Liver (tissue), 9 donors: ENCODE measurements around the gene CBR1. TPM values are rescaled to one million over a fixed set of nuclear protein-coding genes. Genes with fewer than 3 reads are reported as not detected.

ENCODE experiments used
- DNase-seq: peaks from one replicate; pipeline ENCODE4 v3.0.0-alpha.2; 2017; ENCODE audit warnings: low spot score
- H3K27ac ChIP-seq, 2 donors: one replicate each; pipeline ENCODE4 v1.7.0; 2013; ENCODE audit warnings: inconsistent platforms in 2 of 2, low read length in 2 of 2, control low read depth in 1 of 2, low read depth in 1 of 2, mild to moderate bottlenecking in 1 of 2
- H3K27me3 ChIP-seq, 4 donors: one replicate each; pipeline versions ENCODE4 v1.6.1 to v1.7.0; 2013; ENCODE audit warnings: low read length in 3 of 4, inconsistent platforms in 1 of 4, mild to moderate bottlenecking in 1 of 4, moderate library complexity in 1 of 4; ENCODE audit not compliant: control insufficient read depth in 4 of 4, insufficient read depth in 4 of 4
- H3K36me3 ChIP-seq, 4 donors: one replicate each; pipeline versions ENCODE4 v1.6.1 to v1.7.0; 2013; ENCODE audit warnings: low read length in 3 of 4, mild to moderate bottlenecking in 3 of 4, low read depth in 1 of 4, moderate library complexity in 1 of 4; ENCODE audit not compliant: control insufficient read depth in 4 of 4, insufficient read depth in 3 of 4
- H3K4me1 ChIP-seq, 4 donors: one replicate each; pipeline versions ENCODE4 v1.6.1 to v1.7.0; 2013; ENCODE audit warnings: low read length in 3 of 4, mild to moderate bottlenecking in 3 of 4, moderate library complexity in 1 of 4; ENCODE audit not compliant: control insufficient read depth in 4 of 4, insufficient read depth in 4 of 4
- H3K4me3 ChIP-seq, 3 donors: one replicate each; pipeline versions ENCODE4 v1.6.1 to v1.7.0; 2013; ENCODE audit warnings: low read length in 3 of 3, control low read depth in 1 of 3, low read depth in 1 of 3, mild to moderate bottlenecking in 1 of 3
- H3K9ac ChIP-seq, 2 donors: one replicate each; pipeline ENCODE4 v1.7.0; 2013; ENCODE audit warnings: low read length in 2 of 2, mild to moderate bottlenecking in 2 of 2, moderate library complexity in 2 of 2, control low read depth in 1 of 2, low read depth in 1 of 2
- H3K9me3 ChIP-seq, 4 donors: one replicate each; pipeline versions ENCODE4 v1.6.1 to v1.7.0; 2013; ENCODE audit warnings: low read length in 3 of 4; ENCODE audit not compliant: control insufficient read depth in 4 of 4
- ATF3 ChIP-seq: IDR thresholded peaks from 2 replicates; pipeline ENCODE4 v1.6.1; 2016; ENCODE audit warnings: antibody characterized with exemption
- EGR1 ChIP-seq, 2 donors: IDR thresholded peaks; 2 replicates each; pipeline ENCODE4 v1.6.1; 2016 to 2018; ENCODE audit warnings: antibody characterized with exemption in 2 of 2, low read depth in 2 of 2
- FOXA1 ChIP-seq: IDR thresholded peaks from 2 replicates; pipeline ENCODE4 v1.6.1; 2016; ENCODE audit warnings: antibody characterized with exemption
- FOXA2 ChIP-seq: IDR thresholded peaks from 2 replicates; pipeline ENCODE4 v1.6.1; 2016; ENCODE audit warnings: antibody characterized with exemption
- GABPA ChIP-seq, 2 donors: IDR thresholded peaks in 1 of 2; conservative IDR thresholded peaks in 1 of 2; 2 replicates each; pipeline ENCODE4 v1.6.1; 2016; ENCODE audit warnings: antibody characterized with exemption in 2 of 2, mild to moderate bottlenecking in 1 of 2, moderate library complexity in 1 of 2
- HNF4G ChIP-seq: IDR thresholded peaks from 2 replicates; pipeline ENCODE4 v1.6.1; 2016; ENCODE audit warnings: antibody characterized with exemption
- JUND ChIP-seq, 2 donors: IDR thresholded peaks; 2 replicates each; pipeline ENCODE4 v1.6.1; 2016; ENCODE audit warnings: antibody characterized with exemption in 2 of 2
- MAX ChIP-seq: IDR thresholded peaks from 2 replicates; pipeline ENCODE4 v1.6.1; 2016; ENCODE audit warnings: antibody characterized with exemption
- RAD21 ChIP-seq, 2 donors: IDR thresholded peaks; 2 replicates each; pipeline ENCODE4 v1.6.1; 2016; ENCODE audit warnings: antibody characterized with exemption in 2 of 2, mild to moderate bottlenecking in 2 of 2
- RXRA ChIP-seq, 2 donors: IDR thresholded peaks; 2 replicates each; pipeline ENCODE4 v1.6.1; 2017 to 2018; ENCODE audit warnings: antibody characterized with exemption in 2 of 2, mild to moderate bottlenecking in 1 of 2
- SP1 ChIP-seq: IDR thresholded peaks from 2 replicates; pipeline ENCODE4 v1.6.1; 2018; ENCODE audit warnings: antibody characterized with exemption, mild to moderate bottlenecking
- TAF1 ChIP-seq: conservative IDR thresholded peaks from 2 replicates; pipeline ENCODE4 v1.6.1; 2016; ENCODE audit warnings: antibody characterized with exemption, mild to moderate bottlenecking
- YY1 ChIP-seq: IDR thresholded peaks from 2 replicates; pipeline ENCODE4 v1.6.1; 2016; ENCODE audit warnings: antibody characterized with exemption, mild to moderate bottlenecking
- ZBTB33 ChIP-seq: IDR thresholded peaks from 2 replicates; pipeline ENCODE4 v1.6.1; 2016; ENCODE audit warnings: antibody characterized with exemption
- WGBS: extraction: QIAGEN DNeasy Blood & Tissue Kit; methylation state at CpG from one replicate; pipeline ENCODE4 v1.1.7; 2013; 5-methylcytosine and 5-hydroxymethylcytosine counted together
- polyA plus RNA-seq, 2 donors: library from polyadenylated mRNA; stranded (reverse) in 1 of 2; unstranded in 1 of 2; fragments of 200-250 nt in 1 of 2; fragments of >200 nt in 1 of 2; fragmentation: Nextera tagmentation in 1 of 2; extraction: Ambion mirVana in 1 of 2; gene quantifications; one replicate each; pipeline versions ENCODE4 v1.2.1 to v1.2.3, GENCODE V29; 2013 to 2015
- total RNA-seq, 2 donors: library from RNA; depleted of rRNA; stranded (reverse); fragments of >200 nt; gene quantifications; one replicate each; pipeline ENCODE4 v1.2.3, GENCODE V29; 2014
- TF ChIP-seq, protein P1 (sequence below): IDR thresholded peaks from 2 replicates; pipeline ENCODE4 v1.6.1; 2016; ENCODE audit warnings: antibody characterized with exemption, mild to moderate bottlenecking
- TF ChIP-seq, protein P2 (sequence below): fragments of 150-350 bp; IDR thresholded peaks from 2 replicates; pipeline ENCODE4 v1.5.1; 2017; ENCODE audit warnings: improper control_type of control experiment, low read depth, low read length; ENCODE audit not compliant: missing input control
- donor health status: healthy.
- donor health status: healthy.
- donor health status: healthy.
- donor health status: healthy.
- donor health status: healthy.

The CBR1 gene
- total and polyA plus RNA-seq, 4 donors, result 94.2 to 218 (median 178) TPM

- no peaks in the 10 kb centered on the region for H3K4me1 ChIP-seq
- no peak for TF ChIP-seq ZBTB33
- TF ChIP-seq SP1, result no peak
- no peak for TF ChIP-seq RAD21 (IDR thresholded peaks at IDR 0.05)
- no peak for TF ChIP-seq EGR1 (IDR thresholded peaks at IDR 0.05; ENCODE audit: low read depth in 2 of 2)
- no peak for TF ChIP-seq HNF4G
- TF ChIP-seq FOXA1, result no peak
- TF ChIP-seq, protein P1, sequence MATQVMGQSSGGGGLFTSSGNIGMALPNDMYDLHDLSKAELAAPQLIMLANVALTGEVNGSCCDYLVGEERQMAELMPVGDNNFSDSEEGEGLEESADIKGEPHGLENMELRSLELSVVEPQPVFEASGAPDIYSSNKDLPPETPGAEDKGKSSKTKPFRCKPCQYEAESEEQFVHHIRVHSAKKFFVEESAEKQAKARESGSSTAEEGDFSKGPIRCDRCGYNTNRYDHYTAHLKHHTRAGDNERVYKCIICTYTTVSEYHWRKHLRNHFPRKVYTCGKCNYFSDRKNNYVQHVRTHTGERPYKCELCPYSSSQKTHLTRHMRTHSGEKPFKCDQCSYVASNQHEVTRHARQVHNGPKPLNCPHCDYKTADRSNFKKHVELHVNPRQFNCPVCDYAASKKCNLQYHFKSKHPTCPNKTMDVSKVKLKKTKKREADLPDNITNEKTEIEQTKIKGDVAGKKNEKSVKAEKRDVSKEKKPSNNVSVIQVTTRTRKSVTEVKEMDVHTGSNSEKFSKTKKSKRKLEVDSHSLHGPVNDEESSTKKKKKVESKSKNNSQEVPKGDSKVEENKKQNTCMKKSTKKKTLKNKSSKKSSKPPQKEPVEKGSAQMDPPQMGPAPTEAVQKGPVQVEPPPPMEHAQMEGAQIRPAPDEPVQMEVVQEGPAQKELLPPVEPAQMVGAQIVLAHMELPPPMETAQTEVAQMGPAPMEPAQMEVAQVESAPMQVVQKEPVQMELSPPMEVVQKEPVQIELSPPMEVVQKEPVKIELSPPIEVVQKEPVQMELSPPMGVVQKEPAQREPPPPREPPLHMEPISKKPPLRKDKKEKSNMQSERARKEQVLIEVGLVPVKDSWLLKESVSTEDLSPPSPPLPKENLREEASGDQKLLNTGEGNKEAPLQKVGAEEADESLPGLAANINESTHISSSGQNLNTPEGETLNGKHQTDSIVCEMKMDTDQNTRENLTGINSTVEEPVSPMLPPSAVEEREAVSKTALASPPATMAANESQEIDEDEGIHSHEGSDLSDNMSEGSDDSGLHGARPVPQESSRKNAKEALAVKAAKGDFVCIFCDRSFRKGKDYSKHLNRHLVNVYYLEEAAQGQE, result no peak
- no peak for TF ChIP-seq MAX
- no peak for TF ChIP-seq GABPA (IDR thresholded peaks at IDR 0.05 in 1 of 2, conservative IDR thresholded peaks at IDR 0.05 in 1 of 2)
- TF ChIP-seq ATF3, result no peak
- TF ChIP-seq RXRA (IDR thresholded peaks at IDR 0.05), result no peak
- no peak for TF ChIP-seq JUND (IDR thresholded peaks at IDR 0.05)
- H3K9ac ChIP-seq, result no peak overlapping the region
- H3K27me3 ChIP-seq, result no peaks in the 10 kb centered on the region
- WGBS, result 89% methylated on average over 10 of the region's 10 CpGs
- H3K4me3 ChIP-seq, result no peak overlapping the region
- peaks cover 16 to 37% (median 35%) of the 10 kb centered on the region in 4 donors for H3K36me3 ChIP-seq
- no peak overlapping the region for H3K27ac ChIP-seq
- DNase-seq, result peak; percentile 41
- H3K9me3 ChIP-seq, result no peaks in the 10 kb centered on the region
Measured at GRCh38 chr21:36035381-36035791, 34.4 kb upstream of the CBR1 start.

- Histone ChIP-seq H3K27ac (no peak overlapping the region), H3K36me3 (peaks cover 22 to 55% (median 45%) of the 10 kb centered on the region in 4 donors)
- 95% methylated on average over 17 of the region's 17 CpGs for whole genome bisulfite sequencing
Measured at GRCh38 chr21:36038701-36039497, 30.9 kb upstream of the CBR1 start.

More at GRCh38 chr21:36038701-36039497, 30.9 kb upstream of the CBR1 start:
- no peaks in the 10 kb centered on the region for H3K27me3 ChIP-seq
- TF ChIP-seq, protein P1, result no peak
- TF ChIP-seq HNF4G, result no peak
- TF ChIP-seq ATF3, result no peak
- TF ChIP-seq YY1, result no peak
- TF ChIP-seq GABPA (IDR thresholded peaks at IDR 0.05 in 1 of 2, conservative IDR thresholded peaks at IDR 0.05 in 1 of 2), result no peak
- no peak for TF ChIP-seq RAD21 (IDR thresholded peaks at IDR 0.05)
- no peak for TF ChIP-seq MAX
- no peak for TF ChIP-seq JUND (IDR thresholded peaks at IDR 0.05)
- no peak for TF ChIP-seq FOXA2
- TF ChIP-seq, protein P2, sequence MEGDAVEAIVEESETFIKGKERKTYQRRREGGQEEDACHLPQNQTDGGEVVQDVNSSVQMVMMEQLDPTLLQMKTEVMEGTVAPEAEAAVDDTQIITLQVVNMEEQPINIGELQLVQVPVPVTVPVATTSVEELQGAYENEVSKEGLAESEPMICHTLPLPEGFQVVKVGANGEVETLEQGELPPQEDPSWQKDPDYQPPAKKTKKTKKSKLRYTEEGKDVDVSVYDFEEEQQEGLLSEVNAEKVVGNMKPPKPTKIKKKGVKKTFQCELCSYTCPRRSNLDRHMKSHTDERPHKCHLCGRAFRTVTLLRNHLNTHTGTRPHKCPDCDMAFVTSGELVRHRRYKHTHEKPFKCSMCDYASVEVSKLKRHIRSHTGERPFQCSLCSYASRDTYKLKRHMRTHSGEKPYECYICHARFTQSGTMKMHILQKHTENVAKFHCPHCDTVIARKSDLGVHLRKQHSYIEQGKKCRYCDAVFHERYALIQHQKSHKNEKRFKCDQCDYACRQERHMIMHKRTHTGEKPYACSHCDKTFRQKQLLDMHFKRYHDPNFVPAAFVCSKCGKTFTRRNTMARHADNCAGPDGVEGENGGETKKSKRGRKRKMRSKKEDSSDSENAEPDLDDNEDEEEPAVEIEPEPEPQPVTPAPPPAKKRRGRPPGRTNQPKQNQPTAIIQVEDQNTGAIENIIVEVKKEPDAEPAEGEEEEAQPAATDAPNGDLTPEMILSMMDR, result no peak
- no peak for TF ChIP-seq SP1
- no peak for TF ChIP-seq TAF1
- TF ChIP-seq FOXA1, result no peak
- no peak for TF ChIP-seq EGR1 (IDR thresholded peaks at IDR 0.05; ENCODE audit: low read depth in 2 of 2)
- TF ChIP-seq RXRA (IDR thresholded peaks at IDR 0.05), result no peak
- H3K4me3 ChIP-seq, result no peak overlapping the region
- no peak overlapping the region for H3K9ac ChIP-seq
- H3K4me1 ChIP-seq, result no peaks in the 10 kb centered on the region
- no peaks in the 10 kb centered on the region for H3K9me3 ChIP-seq
- no peak for DNase-seq
